ENCODE measurements around the gene MAST2. TPM values are rescaled to one million over a fixed set of nuclear protein-coding genes. Genes with fewer than 3 reads are reported as not detected.

MAST2 gene
- polyA plus RNA-seq: 1 to 10 TPM; 1.4 to 7.9 (median 7.4) TPM

DNA sequence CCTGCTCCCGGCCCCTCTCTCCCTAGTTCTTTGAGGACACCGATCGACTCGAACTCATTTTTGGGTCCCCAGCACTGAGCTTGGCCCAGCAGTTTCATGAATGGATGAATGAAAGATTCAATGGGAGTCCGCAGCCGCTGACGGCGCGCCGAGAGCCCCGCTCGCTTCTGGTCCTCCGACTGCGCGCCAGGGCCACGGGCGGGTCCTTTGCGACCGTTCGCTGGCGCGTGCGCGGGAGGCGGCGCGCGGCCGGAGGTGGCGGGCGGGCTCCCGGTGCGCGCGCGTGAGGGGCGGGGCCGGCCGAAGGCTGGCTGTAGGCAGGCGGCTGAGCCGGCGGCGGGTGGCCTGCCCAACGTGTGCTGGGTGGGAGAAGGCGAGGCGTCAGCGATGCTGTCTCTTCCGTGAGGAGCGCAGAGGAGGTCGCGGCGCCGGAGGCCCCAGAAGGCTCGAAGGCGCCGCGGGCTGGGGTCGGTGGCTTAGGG is at the start of gene MAST2:
Gene MAST2, plus strand, starts transcription at position 314 of the 482 bp plus-strand sequence. CDS start 284 bp downstream, outside the sequence.
- peaks cover 27 to 38% of the 10 kb centered on the region in 2 donors for H3K4me1 Mint-ChIP-seq
- H3K27me3 Mint-ChIP-seq (ENCODE audit: low read depth in 3 of 3): peaks cover 4 to 5% (median 4%) of the 10 kb centered on the region in 3 donors
- peaks cover 4 to 5% (median 4%) of the 10 kb centered on the region in 3 donors for H3K36me3 Mint-ChIP-seq
- H3K4me3 Mint-ChIP-seq: peak within 1 kb of the TSS; percentile 87 to 96 (median 92)
- DNase-seq: peak; percentile 86 to 88 (median 87)
- H3K9me3 Mint-ChIP-seq: no peaks in the 10 kb centered on the region
- peak within 1 kb of the TSS; percentile 61 to 93 (median 88) for H3K27ac Mint-ChIP-seq

DNA sequence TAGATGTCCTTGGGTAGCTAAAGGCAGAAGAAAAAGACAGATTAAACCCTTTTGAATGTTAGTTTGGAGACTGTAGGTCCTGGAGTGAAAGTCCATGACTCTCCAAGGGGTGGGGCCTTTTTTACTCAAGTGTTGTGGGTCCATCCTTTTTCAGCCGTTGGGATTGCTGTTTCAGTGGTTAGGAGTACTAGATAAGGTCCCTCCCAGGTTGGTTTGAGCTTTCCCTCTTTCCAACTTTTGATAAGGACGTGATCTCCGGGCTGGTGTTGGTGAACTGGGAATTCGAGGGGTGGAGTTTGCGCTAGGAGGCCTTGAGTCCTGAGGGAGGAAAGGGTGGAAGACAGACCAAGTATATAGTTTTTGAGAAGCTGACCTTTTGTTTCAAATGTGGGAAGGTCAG is 47.7 kb upstream of the MAST2 start:
- Mint-ChIP-seq H3K36me3 (no peaks in the 10 kb centered on the region), H3K27ac (no peak overlapping the region), H3K27me3 (ENCODE audit: low read depth in 3 of 3) (peaks cover 3 to 5% (median 3%) of the 10 kb centered on the region in 3 donors), H3K4me3 (no peak overlapping the region), H3K4me1 (peaks cover 8 to 10% of the 10 kb centered on the region in 2 donors), H3K9me3 (peaks cover 0 to 5% (median 0%) of the 10 kb centered on the region in 6 donors)
- DNase-seq: no peak

DNA sequence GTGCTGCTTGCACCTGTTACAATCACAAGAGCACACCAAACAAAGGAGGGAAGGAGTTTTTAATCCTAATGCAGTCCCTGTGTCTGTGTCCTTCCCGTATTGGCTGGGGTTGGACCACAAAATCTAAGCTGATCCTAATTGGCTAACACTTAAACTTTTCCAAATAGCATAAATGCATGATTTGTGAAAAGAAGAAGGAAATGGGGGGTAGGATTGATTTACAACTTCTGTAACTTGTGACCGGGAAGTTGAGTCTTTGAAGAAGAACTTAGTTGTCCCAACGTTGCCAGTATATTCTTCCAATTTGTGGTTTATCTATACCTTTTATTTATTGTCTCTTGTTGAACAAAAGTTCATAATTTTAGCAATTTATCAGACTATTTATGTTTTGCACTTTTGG is 41.1 kb upstream of the MAST2 start:
- H3K27me3 Mint-ChIP-seq (ENCODE audit: low read depth in 3 of 3): peaks cover 0 to 3% (median 2%) of the 10 kb centered on the region in 3 donors
- no peaks in the 10 kb centered on the region for H3K36me3 Mint-ChIP-seq
- no peaks in the 10 kb centered on the region for H3K4me1 Mint-ChIP-seq
- no peak overlapping the region for H3K4me3 Mint-ChIP-seq
- H3K27ac Mint-ChIP-seq: no peak overlapping the region
- no peaks in the 10 kb centered on the region for H3K9me3 Mint-ChIP-seq
- no peak for DNase-seq

DNA sequence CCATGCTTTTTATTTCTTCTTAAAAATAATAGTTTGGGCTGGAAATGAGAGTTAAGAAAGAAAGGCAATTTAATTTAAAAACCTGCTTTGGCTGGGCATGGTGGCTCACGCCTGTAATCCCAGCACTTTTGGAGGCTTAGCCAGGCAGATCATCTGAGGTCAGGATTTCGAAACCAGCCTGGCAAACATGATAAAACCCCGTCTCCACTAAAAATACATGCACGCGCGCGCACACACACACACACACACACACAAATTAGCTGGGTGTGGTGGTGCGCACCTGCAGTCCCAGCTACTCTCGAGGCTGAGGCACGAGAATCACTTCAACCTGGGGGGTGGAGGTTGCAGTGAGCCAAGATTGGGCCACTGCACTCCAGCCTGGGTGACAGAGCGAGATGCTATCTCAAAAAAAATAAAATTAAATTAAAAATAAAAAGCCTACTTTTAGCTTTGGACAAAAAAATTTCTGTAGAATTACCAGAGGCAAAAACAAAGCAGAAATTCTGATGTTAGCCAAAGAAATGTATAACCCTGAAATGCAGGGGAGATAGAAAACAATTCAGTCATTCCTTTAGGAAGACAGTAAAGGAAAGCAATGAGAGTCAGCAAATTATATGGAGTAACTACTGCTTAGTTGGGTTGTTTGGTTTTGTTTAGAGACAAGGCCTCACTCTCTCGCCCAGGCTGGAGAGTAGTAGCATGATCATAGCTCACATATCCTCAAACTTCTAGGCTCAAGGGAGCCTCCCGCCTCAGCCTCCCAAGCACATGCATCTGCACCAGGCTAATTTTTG is 37.2 kb upstream of the MAST2 start:
- H3K36me3 Mint-ChIP-seq: no peaks in the 10 kb centered on the region
- DNase-seq: no peak
- H3K4me3 Mint-ChIP-seq: no peak overlapping the region
- peaks cover 0 to 2% (median 2%) of the 10 kb centered on the region in 3 donors for H3K27me3 Mint-ChIP-seq (ENCODE audit: low read depth in 3 of 3)
- H3K9me3 Mint-ChIP-seq: no peaks in the 10 kb centered on the region
- no peaks in the 10 kb centered on the region for H3K4me1 Mint-ChIP-seq
- H3K27ac Mint-ChIP-seq: no peak overlapping the region

DNA sequence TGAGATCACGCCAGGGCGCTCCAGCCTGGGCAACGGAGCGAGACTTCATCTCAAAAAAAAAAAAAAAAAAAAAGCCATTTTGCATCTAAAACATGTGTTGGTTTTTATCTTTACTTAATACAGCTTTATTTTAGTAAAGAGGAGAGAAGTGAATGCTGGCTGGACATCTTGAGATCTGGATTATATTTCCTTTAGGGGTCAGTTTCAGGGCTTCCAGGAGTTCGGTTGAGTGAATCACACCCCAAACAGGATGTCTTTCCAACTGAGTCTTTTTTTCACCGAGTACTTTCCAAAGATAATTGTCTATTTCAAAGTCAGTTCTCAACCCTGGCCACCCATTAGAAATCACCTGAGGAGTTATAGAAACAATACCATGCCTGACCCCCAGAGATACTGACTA is 36.4 kb upstream of the MAST2 start:
- no peaks in the 10 kb centered on the region for H3K4me1 Mint-ChIP-seq
- H3K9me3 Mint-ChIP-seq: no peaks in the 10 kb centered on the region
- peak overlapping the region in 1 of 6 donors; percentile 55 for H3K27ac Mint-ChIP-seq

DNA sequence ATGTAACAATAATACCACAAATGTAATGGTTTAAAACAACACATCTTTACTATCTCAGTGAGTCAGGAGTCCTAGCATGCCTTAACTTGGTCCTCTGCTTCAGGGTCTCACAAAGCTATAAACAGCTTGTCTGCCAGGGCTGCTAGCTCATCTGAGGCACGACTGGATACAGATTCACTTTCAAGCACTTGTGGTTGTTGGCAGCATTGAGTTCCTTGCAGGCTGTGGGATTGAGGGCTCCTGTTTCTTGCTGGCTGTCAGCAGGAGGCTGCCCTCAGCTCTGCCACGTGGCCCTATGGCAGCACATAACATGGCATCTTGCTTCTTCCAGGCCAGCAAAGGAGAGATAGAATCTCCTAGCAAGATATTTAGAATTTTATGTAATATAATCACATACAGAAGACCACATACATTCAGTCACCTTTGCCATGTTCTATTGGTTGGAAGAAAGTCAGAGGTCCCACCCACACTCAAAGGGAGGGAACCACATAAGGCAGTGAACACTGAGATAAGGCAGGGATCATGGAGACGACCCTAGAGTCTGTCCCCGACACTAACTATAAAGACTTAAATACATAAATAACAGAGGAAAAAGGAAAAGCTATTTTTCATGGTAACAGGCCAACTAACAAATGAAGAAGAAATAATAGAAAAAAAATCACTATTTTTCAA is 34.0 kb upstream of the MAST2 start:
- H3K9me3 Mint-ChIP-seq: no peaks in the 10 kb centered on the region

More for the DNA sequence above, 36.4 kb upstream of the MAST2 start:
- DNase-seq: no peak
- H3K4me3 Mint-ChIP-seq: no peak overlapping the region
- H3K36me3 Mint-ChIP-seq: no peaks in the 10 kb centered on the region
- peaks cover 0 to 2% (median 2%) of the 10 kb centered on the region in 3 donors for H3K27me3 Mint-ChIP-seq (ENCODE audit: low read depth in 3 of 3)

DNA sequence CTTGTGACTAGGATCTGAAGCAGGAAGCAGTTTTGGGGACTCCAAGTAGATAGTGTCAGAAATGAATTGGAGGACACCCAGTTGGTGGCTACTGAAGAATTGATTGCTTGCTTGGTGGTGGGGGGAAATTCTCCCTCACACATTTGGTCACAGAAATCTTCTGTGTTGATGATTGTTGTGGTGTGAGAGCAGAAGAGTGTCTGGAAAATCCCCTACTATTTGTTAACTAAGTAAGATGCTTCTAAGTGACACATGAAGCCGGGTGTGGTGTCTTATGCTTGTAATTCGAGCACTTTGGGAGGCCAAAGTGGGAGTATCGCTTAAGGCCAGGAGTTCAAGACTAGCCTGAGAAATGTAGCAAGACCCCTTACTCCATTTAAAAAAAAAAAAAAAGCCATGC is 30.4 kb upstream of the MAST2 start:
- Mint-ChIP-seq H3K4me1 (peaks cover 0 to 1% of the 10 kb centered on the region in 2 donors), H3K27me3 (ENCODE audit: low read depth in 3 of 3) (no peaks in the 10 kb centered on the region), H3K4me3 (no peak overlapping the region), H3K27ac (no peak overlapping the region), H3K9me3 (no peaks in the 10 kb centered on the region), H3K36me3 (no peaks in the 10 kb centered on the region)
- no peak for DNase-seq

More for the DNA sequence above, 34.0 kb upstream of the MAST2 start:
- Mint-ChIP-seq H3K4me1 (peaks cover 0 to 1% of the 10 kb centered on the region in 2 donors), H3K27ac (no peak overlapping the region), H3K4me3 (no peak overlapping the region), H3K36me3 (no peaks in the 10 kb centered on the region), H3K27me3 (ENCODE audit: low read depth in 3 of 3) (no peaks in the 10 kb centered on the region)
- DNase-seq: no peak

DNA sequence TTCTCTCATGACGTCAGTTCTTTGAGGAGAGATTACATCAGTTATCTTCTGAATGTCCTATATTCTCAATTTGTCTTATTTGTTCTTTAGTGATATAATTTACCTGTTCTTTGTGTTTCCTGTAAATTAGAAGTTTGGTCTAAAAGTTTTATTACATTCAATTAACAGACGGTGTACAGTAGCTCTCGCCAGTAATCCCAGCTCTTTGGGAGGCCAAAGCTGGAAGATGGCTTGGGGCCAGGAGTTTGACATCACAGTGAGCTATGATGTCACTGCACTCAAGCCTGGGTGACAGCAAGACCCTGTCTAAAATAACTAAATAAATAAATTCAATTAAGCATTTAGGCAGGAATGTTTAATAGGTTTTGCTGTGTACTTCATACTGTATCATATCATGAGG is 27.6 kb upstream of the MAST2 start:
- no peaks in the 10 kb centered on the region for H3K9me3 Mint-ChIP-seq
- H3K4me1 Mint-ChIP-seq: peaks cover 0 to 1% of the 10 kb centered on the region in 2 donors
- DNase-seq: no peak
- H3K27me3 Mint-ChIP-seq (ENCODE audit: low read depth in 3 of 3): peaks cover 0 to 2% (median 2%) of the 10 kb centered on the region in 3 donors
- H3K27ac Mint-ChIP-seq: no peak overlapping the region
- no peak overlapping the region for H3K4me3 Mint-ChIP-seq
- no peaks in the 10 kb centered on the region for H3K36me3 Mint-ChIP-seq

DNA sequence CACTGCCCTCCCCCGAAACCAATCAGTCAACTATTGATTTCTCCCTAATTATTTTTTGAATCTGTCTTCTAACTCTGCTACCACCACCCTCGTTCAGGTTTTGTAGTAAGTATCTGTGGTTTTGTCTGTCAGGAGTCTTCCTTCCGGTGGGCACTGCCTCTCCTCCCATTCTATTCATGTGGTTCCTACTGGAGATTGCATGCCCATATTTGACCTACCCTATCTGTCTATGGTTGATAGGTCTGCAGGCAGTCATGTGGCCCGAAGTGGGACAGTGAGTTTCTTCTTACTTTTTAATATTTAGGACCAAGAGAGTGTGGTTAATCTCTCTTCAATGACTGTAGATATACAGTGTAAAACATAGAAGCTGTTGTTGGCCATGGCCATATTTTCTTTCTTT is 17.8 kb upstream of the MAST2 start:
- Mint-ChIP-seq H3K4me3 (peak overlapping the region; percentile 54 to 83 (median 78)), H3K36me3 (peaks cover 0 to 4% (median 0%) of the 10 kb centered on the region in 3 donors), H3K4me1 (peaks cover 9 to 12% of the 10 kb centered on the region in 2 donors), H3K27me3 (ENCODE audit: low read depth in 3 of 3) (peaks cover 5 to 7% (median 5%) of the 10 kb centered on the region in 3 donors), H3K9me3 (no peaks in the 10 kb centered on the region), H3K27ac (peak overlapping the region in 4 of 6 donors; percentile 32 to 69 (median 38))
- DNase-seq: peak; percentile 10 to 38 (median 32)

DNA sequence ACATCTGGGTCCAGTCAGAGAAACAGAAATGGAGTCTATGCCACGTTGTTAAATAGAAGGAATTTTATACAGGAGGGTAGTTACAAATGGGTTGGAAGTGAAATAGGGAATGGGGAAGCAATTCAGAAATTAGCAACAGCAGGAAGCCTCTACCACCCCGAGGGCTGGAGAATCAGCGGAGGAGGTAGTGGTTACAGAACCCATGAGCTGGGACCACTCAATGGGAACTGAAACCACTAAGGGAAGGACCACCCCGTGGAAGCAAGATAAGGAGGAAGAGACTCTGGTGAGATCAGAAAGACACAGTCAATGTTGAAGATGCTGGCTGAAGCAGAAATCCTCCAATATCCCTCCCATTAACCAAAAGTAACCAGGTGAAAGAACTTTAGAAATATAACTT is 15.5 kb upstream of the MAST2 start:
- Mint-ChIP-seq H3K27ac (no peak overlapping the region), H3K9me3 (no peaks in the 10 kb centered on the region), H3K4me3 (no peak overlapping the region), H3K4me1 (peaks cover 9 to 12% of the 10 kb centered on the region in 2 donors), H3K36me3 (peaks cover 0 to 4% (median 0%) of the 10 kb centered on the region in 3 donors), H3K27me3 (ENCODE audit: low read depth in 3 of 3) (peaks cover 2 to 12% (median 5%) of the 10 kb centered on the region in 3 donors)
- no peak for DNase-seq

DNA sequence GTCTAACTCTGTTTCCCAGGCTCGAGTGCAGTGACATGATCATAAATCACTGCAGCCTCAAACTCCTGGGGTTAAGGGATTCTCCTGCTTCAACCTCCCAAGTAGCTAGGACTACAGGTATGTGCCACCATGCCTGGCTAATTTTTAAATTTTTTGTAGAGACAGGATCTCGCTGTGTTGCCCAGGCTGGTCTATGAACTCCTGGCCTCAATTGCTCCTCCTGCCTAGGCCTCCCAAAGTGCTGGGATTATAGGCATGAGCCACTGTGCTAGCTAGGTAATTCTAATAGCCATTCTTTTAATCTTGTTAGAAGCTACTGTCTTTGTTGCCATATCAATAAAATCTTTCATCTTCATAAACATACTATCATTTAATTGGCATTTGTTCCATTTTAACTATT is 13.8 kb upstream of the MAST2 start:
- peaks cover 2 to 10% (median 3%) of the 10 kb centered on the region in 3 donors for H3K27me3 Mint-ChIP-seq (ENCODE audit: low read depth in 3 of 3)
- no peak overlapping the region for H3K27ac Mint-ChIP-seq
- DNase-seq: no peak
- no peaks in the 10 kb centered on the region for H3K9me3 Mint-ChIP-seq
- peaks cover 9 to 12% of the 10 kb centered on the region in 2 donors for H3K4me1 Mint-ChIP-seq
- H3K4me3 Mint-ChIP-seq: no peak overlapping the region
- H3K36me3 Mint-ChIP-seq: peaks cover 0 to 4% (median 0%) of the 10 kb centered on the region in 3 donors

DNA sequence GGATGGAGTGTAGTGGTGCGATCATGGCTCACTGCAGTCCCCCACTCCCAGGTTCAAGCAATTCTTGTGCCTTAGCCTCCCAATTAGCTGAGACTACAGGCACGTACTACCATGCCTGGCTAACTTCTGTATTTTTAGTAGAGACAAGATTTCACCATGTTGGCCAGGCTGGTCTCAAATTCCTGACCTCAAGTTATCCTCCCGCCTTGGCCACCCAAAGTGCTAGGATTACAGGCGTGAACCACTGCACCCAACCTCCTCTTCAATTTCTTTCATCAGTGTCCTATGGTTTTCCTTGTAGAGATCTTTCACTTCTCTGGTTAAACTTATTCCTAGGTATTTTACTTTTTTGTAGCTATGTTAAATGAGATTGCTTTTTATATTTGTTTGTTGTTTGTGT is 10.7 kb upstream of the MAST2 start:
- Mint-ChIP-seq H3K27ac (no peak overlapping the region), H3K27me3 (ENCODE audit: low read depth in 3 of 3) (peaks cover 0 to 7% (median 4%) of the 10 kb centered on the region in 3 donors), H3K9me3 (no peaks in the 10 kb centered on the region), H3K36me3 (no peaks in the 10 kb centered on the region), H3K4me1 (no peaks in the 10 kb centered on the region), H3K4me3 (no peak overlapping the region)
- no peak for DNase-seq

DNA sequence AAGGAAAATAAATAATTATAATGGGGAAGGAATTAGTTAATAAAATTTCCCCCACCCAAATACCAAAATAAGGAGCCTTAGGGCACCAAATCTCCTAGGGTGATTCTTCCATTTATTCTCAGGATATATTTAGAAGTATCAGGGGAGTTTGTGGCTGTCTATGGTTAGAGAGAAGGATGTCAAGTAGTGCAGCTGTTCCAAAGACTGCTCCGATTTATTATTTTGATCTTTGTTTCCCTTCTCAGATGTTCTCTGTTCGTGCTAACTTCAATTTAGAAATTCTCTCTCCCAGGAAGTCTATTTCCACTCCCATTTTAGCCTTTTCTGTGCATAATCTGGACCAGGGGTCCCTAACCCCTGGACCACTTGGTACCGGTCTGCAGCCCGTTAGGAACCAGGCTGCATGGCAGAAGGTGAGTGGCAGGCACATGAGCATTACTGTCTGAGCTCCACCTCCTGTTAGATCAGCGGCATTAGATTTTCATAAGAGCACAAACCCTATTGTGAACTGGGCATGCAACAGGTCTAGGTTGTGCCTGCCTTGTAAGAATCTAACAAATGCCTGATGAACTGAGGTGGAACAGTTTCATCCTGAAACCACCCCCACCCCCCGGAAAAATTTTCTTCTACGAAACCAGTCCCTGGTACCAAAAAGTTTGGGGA is 9.3 kb upstream of the MAST2 start:
- H3K27ac Mint-ChIP-seq: no peak overlapping the region
- H3K27me3 Mint-ChIP-seq (ENCODE audit: low read depth in 3 of 3): peaks cover 0 to 7% (median 3%) of the 10 kb centered on the region in 3 donors
- no peak for DNase-seq
- no peaks in the 10 kb centered on the region for H3K36me3 Mint-ChIP-seq
- no peaks in the 10 kb centered on the region for H3K4me1 Mint-ChIP-seq
- no peaks in the 10 kb centered on the region for H3K9me3 Mint-ChIP-seq
- no peak overlapping the region for H3K4me3 Mint-ChIP-seq
